Stimulated activated naive CD4-positive, alpha-beta T cell treated with Interleukin-2 at 50 U/mL for 16 hours (primary cell): ENCODE results near the gene PRDM11.
"Not testable (repeated sequence)": the region's sequence is repeated elsewhere in the genome, so short reads cannot be mapped to it uniquely, and the experiment has no call there.

ENCODE experiments used
- DNase-seq: peaks from one replicate; lab custom pipeline; 2025; lab: John Stamatoyannopoulos, UW

The PRDM11 gene

GRCh38 chr11:45237711-45238315 is 91.4 kb downstream of the PRDM11 start:
- DNase-seq, result no peak

- no peak for DNase-seq
Observed at GRCh38 chr11:45238724-45239123, 92.3 kb downstream of the PRDM11 start.

DNA sequence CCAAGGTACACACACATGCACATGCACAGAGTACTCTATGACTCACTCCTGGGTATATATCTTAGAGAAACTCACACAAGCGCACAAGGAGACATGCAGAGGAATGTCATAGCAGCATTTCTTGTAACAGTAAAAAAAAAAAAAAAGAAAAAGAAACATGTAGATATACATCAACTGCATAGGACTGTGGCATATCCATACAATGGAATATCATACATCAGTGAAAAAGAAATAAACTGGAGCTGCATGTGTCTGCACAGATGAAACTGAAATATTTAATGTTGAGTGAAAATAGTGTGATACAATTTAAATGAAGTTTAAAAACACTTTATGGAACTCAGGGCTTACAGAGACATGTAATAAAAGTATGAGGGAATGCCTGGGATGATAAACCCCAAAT is 93.3 kb downstream of the PRDM11 start:
- no peak for DNase-seq

DNA sequence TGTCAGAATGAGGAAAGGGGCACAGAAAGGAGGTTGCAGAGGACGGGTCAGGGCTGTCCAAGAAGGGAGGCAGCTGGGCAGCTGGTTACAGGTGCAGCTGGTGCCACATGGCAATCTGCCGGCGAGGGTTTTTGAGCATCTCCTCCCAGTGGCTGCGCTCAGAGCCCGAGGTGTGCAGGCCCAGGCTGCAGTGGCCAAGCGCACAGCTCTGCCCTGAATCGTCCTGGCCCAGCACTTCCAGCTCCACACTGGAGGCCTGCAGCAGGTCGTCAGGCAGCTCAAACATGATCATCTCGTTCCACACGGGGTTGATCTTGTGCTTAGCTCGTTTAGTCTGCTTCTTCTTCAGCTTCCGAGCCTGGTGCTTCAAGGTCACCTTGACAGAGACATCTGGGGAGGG is 97.5 kb downstream of the PRDM11 start:
- DNase-seq, result no peak

DNA sequence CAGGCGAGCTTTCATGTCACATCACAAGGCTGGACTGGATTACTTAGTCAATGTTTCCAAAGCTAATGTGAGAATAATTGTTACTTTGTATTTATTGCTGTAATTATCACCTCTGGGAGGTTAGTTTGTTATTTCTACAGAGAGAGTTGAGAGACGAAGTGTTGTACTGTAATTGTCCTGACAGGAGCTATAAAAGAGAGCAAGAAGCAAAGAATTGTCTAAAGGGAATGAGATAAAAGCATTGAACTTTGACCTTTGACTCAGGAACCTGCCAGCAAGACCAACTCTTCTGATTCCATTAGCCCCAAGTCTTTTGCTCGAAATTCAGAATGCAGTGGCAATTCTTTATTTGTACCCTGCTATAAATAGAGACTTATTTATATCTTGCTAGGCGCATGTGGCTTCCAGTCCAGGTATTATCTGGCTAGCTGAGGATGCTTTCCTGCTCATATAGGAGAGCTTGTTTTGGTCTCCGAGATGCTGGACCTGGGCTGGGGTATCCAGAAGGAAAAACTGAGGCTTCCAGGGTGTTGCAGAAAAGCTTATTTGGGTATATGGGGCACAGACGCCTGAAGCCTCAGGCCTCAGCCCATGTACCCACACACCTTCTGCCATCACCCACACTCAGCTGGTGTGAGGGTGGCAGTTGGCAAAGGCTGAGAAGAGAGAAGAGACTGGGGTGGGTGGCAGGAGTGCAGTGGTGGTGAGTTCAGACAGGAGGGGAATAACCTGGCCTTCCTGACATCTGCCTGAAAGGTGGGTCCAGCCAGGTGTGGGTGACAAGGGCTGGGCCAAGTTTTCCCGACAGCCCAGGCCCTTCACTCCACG is 99.0 kb downstream of the PRDM11 start:
- DNase-seq, result no peak

DNA sequence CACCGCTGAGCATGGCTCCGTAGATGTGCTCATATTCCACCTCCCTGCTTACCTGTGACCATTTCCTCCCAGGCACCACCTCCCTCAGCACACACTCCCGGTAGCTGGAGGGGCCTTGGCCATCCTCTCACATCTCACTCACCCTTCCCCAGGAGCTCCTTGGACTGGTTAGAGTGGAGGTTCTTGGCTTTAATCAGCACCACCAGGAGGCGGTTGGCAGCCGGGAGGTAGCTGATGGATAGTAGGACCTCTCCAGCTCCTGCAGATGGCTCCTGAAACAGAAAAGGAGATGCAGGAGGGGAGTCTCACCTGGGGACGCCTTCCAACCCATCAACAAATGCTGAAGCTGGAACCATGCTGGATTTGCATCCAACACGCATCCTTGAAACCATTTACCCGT is 99.8 kb downstream of the PRDM11 start:
- DNase-seq, result no peak

DNA sequence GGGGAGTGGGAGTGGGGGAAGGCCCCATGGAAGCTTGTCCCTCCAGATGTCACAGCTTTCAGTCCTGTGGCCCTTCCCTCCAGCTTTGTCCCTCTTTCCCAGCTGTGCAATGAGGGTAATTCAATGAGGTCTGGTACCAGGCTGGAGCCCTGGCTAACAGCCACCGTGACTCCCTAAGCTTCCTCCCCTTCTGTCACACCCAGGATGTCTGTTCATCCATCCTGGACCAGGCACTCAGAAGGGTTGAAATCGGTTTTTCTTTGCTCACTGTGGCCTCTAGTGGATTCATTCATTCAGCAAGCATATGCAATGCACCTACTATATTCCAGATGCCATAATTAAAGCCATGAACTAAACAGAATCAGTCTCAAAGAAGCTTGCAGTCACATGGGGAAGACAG is 101.0 kb downstream of the PRDM11 start:
- DNase-seq, result no peak

DNA sequence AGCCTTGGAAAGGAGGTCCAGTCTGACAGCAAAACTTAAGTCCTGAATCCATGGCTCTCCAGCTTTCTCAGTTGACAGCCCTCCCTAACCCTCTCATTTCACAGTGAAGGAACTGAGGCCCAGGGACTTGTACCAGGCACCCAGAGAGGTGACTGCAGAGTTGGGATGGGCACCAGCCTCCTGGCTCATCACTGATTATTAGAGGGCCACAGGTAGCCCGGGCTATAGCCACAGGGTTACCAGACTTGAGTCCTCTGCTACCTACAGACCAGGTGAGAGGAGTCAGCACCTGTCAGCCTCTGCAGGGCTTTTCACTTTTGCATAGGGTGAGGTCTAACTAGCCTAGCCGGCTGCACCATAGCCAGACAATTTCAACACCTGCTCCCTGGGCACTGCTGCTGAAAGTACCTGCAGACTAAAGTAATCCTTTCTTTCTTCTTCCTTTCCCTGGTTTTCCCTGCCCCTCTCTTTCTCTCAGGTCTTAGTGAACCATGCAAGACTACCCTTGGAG is 102.1 kb downstream of the PRDM11 start:
- DNase-seq, result no peak

DNA sequence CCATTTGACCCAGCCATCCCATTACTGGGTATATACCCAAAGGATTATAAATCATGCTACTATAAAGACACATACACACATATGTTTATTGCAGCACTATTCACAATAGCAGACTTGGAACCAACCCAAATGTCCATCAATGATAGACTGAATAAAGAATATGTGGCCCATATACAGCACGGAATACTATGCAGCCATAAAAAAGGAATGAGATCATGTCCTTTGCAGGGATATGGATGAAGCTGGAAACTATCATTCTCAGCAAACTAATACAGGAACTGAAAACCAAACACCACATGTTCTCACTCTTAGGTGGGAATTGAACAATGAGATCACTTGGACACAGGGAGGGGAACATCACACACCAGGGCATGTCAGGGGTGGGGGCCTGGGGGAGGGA is 102.9 kb downstream of the PRDM11 start:
- DNase-seq, result not testable (repeated sequence)

- no peak for DNase-seq
Observed at GRCh38 chr11:45250035-45250718, 103.7 kb downstream of the PRDM11 start.

GRCh38 chr11:45252134-45252856 is 105.9 kb downstream of the PRDM11 start:
- peak; percentile 4 for DNase-seq

DNA sequence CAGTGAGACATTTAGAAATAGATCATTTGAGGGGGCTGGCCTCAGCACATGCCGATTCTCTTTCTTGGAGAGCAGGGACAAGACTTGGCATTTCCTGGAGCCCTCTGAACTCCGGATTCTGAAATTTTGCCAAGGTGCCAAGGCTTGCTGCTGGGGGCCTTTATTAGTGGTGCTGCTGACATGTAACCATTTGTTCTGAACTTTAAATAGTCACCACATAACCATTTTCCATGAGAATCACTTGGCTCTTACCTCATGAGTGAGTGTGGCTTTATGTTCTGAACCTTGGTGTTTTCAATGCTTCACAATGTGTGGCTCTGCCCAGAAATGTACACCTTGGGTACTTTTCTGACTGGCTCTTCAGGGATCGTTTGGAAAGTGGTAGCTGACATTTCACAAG is 106.4 kb downstream of the PRDM11 start:
- no peak for DNase-seq

DNA sequence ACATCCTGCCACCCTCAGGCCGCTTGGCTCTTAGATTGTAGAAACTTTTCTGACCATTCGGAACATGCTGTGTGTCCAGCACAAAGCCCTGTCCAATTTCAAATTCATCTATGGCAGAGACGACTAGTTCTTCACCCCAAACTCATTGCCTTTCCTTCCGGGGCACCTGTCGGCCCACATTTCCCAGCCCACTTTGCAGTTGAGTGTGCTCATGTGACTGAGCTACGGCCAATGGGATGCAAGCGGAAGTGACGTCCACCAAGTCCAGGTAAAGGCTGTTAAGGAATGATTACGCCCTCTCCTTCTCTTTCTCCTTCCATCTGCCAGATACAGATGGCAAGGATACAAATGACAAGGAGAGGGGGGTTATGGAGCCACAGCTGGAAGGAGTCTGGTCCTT is 107.2 kb downstream of the PRDM11 start:
- no peak for DNase-seq

- DNase-seq, result no peak
Observed at GRCh38 chr11:45254070-45254469, 107.6 kb downstream of the PRDM11 start.

- DNase-seq, result no peak
Observed at GRCh38 chr11:45258982-45259530, 112.6 kb downstream of the PRDM11 start.

DNA sequence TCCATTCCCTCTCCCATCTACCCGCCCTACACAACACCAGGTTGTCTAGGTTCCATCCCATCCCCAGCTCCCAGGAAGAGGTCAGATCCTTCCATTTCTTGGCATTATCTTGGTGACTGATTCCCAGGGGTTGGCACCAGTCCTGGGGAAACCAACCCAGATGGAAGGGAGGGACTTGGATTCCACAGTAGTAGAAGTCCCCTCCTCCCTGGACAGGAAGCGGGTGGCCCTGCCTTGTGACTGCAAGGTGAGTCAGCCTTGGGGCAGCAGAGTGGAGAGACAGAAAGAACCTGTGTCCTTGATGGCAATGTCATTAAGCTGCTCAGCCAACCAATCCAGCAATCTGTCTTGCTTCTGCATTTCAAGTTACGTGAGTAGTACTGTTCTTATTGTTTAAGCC is 113.2 kb downstream of the PRDM11 start:
- DNase-seq, result no peak

- DNase-seq, result no peak
Observed at GRCh38 chr11:45260071-45260470, 113.6 kb downstream of the PRDM11 start.

DNA sequence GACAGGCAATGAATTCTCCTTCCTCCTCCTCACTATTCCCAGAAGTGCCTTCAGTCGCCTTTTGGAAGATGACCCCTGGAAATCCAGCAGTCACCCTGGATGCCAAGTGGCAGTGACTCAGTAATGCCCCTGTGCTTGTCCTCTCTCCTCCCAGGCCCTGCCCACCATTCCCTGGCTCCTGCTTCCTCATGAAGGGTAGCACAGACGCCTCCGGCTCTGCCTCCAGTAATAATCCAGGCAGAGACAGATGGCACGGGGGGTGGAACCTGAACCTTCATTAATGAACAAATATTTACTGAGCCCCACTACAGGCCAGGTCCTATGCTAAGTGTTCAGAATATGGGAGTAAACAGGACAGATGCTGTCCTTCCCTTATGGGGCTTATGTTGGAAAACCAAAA is 116.5 kb downstream of the PRDM11 start:
- DNase-seq, result no peak

- no peak for DNase-seq
Observed at GRCh38 chr11:45263773-45264172, 117.3 kb downstream of the PRDM11 start.

DNA sequence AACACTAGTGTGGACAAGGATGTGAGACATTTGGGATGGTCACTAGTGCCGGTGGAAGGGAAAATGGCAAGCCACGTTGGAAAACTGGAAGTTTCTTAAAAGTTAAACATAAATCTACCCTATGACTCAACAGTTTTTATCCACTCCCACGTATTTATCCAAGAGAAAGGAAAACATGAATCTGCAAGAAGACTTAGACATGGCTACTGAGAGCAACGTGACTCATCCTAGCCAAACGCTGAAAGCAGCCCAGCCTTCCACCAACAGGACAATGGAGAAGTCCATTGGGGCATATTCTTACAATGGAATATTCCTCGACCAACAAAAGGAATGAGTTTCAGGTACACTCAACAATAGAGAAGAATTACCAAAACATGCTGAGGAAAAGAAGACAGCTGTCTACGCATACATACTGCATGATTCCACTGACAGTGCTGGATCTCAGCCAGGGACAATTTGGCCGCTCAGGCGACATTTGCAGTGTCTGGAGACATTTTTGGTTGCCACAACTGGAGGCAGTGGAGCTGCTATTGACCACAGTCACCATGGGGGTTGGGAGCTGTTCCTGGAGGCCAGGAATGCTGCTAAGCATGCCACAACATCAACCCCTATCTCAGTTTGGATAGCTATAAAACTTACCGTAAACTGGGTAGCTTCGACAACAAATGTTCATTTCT is 118.5 kb downstream of the PRDM11 start:
- DNase-seq, result no peak

GRCh38 chr11:45265969-45266675 is 119.7 kb downstream of the PRDM11 start:
- DNase-seq, result no peak
